Measurements from ENCODE around the gene ROBO1.

The ROBO1 gene

DNA sequence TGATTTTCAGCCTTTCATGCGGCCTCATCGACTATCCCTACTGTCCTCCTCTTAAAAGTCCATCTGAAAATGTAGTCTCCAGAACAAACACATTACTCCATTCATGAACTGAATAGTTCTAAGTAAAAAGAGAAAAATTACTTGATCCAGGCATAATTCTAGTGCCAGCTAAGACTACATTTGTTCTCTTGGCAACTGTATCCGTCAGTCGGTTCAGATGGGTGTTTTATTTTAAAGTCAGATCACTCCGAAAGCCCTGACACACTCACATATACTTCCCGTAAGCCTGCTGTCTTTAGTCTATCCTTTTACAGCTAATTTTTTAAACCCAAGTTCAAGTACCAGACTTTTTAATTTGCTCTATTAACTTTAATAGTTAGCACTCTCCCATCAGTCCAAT is 1102.7 kb downstream of the ROBO1 start:
- no peaks in the 10 kb centered on the region for H3K27me3 ChIP-seq (ENCODE audit: low read length)
- no peaks in the 10 kb centered on the region for H4K20me1 ChIP-seq (ENCODE audit: low read depth, low read length)
- H3K79me2 ChIP-seq (ENCODE audit: insufficient read depth, low read length) = no peaks in the 10 kb centered on the region
- no peaks in the 10 kb centered on the region for H3F3A ChIP-seq (ENCODE audit: insufficient read depth)
- no peak overlapping the region for H3K9ac ChIP-seq (ENCODE audit: low read length)
- H3K9me3 ChIP-seq (ENCODE audit: insufficient read depth, low read length) = no peaks in the 10 kb centered on the region
- no peak overlapping the region for H3K27ac ChIP-seq (ENCODE audit: low read depth, low read length)
- H3K4me2 ChIP-seq (ENCODE audit: low read depth, low read length, poor library complexity, severe bottlenecking) = no peak overlapping the region
- no peaks in the 10 kb centered on the region for H3K36me3 ChIP-seq (ENCODE audit: low read length)
- H3K9me2 ChIP-seq (replicated peaks; ENCODE audit: insufficient read depth, low read length) = no peaks in the 10 kb centered on the region
- TF ChIP-seq, protein P1, sequence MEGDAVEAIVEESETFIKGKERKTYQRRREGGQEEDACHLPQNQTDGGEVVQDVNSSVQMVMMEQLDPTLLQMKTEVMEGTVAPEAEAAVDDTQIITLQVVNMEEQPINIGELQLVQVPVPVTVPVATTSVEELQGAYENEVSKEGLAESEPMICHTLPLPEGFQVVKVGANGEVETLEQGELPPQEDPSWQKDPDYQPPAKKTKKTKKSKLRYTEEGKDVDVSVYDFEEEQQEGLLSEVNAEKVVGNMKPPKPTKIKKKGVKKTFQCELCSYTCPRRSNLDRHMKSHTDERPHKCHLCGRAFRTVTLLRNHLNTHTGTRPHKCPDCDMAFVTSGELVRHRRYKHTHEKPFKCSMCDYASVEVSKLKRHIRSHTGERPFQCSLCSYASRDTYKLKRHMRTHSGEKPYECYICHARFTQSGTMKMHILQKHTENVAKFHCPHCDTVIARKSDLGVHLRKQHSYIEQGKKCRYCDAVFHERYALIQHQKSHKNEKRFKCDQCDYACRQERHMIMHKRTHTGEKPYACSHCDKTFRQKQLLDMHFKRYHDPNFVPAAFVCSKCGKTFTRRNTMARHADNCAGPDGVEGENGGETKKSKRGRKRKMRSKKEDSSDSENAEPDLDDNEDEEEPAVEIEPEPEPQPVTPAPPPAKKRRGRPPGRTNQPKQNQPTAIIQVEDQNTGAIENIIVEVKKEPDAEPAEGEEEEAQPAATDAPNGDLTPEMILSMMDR (IDR thresholded peaks at IDR 0.05; ENCODE audit: insufficient read depth, low read length, poor library complexity, severe bottlenecking) = no peak
- TF ChIP-seq EZH2phosphoT487 (conservative IDR thresholded peaks at IDR 0.05; ENCODE audit: low read length) = no peak
- H3K4me3 ChIP-seq (ENCODE audit: insufficient read depth, low read length, poor library complexity, severe bottlenecking) = no peak overlapping the region
- H2AFZ ChIP-seq (ENCODE audit: low read depth, low read length, severe bottlenecking) = no peak overlapping the region

DNA sequence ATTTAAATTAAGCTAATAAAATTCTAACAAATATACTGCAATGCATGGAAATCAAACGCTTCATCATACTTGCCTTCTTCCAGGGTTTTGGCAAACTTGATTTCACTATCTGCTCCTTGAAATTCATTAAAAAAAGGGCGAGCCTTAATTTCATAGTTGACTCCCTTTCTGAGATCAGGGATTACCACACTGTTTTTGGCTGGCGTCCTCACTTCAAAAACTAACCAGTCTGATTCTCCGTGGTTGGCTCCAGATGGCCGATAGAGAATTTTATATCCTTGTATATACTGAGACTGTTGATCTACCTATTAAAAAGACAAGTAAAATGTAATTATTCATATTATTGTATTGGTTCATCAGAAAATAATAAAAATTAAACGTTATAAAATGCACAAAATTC is 1106.8 kb downstream of the ROBO1 start:
- no peaks in the 10 kb centered on the region for H3K79me2 ChIP-seq (ENCODE audit: insufficient read depth, low read length)
- H3K27ac ChIP-seq (ENCODE audit: low read depth, low read length) = no peak overlapping the region
- H3F3A ChIP-seq (ENCODE audit: insufficient read depth) = no peaks in the 10 kb centered on the region
- no peak overlapping the region for H3K4me3 ChIP-seq (ENCODE audit: insufficient read depth, low read length, poor library complexity, severe bottlenecking)
- no peaks in the 10 kb centered on the region for H3K9me2 ChIP-seq (replicated peaks; ENCODE audit: insufficient read depth, low read length)
- no peak overlapping the region for H2AFZ ChIP-seq (ENCODE audit: low read depth, low read length, severe bottlenecking)
- no peaks in the 10 kb centered on the region for H3K27me3 ChIP-seq (ENCODE audit: low read length)
- no peaks in the 10 kb centered on the region for H3K9me3 ChIP-seq (ENCODE audit: insufficient read depth, low read length)
- no peak overlapping the region for H3K4me2 ChIP-seq (ENCODE audit: low read depth, low read length, poor library complexity, severe bottlenecking)
- no peak overlapping the region for H3K9ac ChIP-seq (ENCODE audit: low read length)
- no peaks in the 10 kb centered on the region for H3K36me3 ChIP-seq (ENCODE audit: low read length)
- no peak for TF ChIP-seq EZH2phosphoT487 (conservative IDR thresholded peaks at IDR 0.05; ENCODE audit: low read length)
- TF ChIP-seq, protein P1 (IDR thresholded peaks at IDR 0.05; ENCODE audit: insufficient read depth, low read length, poor library complexity, severe bottlenecking) = no peak
- no peaks in the 10 kb centered on the region for H4K20me1 ChIP-seq (ENCODE audit: low read depth, low read length)

DNA sequence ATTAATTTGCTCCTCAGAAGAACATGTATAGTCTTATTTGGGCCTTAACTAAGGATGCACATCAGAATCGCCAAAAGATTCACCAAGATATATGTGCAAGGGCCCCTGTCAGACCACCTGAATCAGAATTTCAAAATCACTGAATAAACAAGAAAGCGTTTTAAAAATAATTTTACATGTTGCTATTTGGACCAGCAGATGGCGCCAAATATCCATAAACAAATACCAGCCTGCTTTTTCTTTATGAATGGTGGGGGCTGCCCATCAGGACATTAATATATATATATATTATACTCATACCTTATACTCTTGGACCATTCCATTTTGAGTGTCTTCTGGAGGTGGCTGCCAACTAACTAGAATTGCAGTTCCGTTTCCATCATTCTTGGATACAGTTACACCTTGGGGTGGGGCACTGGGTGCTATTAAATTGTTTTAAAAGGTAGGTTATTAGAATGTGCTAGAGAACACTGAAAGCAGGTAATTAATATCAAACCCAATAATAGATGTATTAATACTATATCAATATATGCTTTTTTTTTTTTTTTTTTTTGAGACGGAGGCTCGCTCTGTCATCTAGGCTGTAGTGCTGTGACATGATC is 1108.3 kb downstream of the ROBO1 start:
- no peak for TF ChIP-seq EZH2phosphoT487 (conservative IDR thresholded peaks at IDR 0.05; ENCODE audit: low read length)
- TF ChIP-seq, protein P1 (IDR thresholded peaks at IDR 0.05; ENCODE audit: insufficient read depth, low read length, poor library complexity, severe bottlenecking) = no peak
- Histone ChIP-seq H3K4me3 (ENCODE audit: insufficient read depth, low read length, poor library complexity, severe bottlenecking) (no peak overlapping the region), H3K27me3 (ENCODE audit: low read length) (no peaks in the 10 kb centered on the region), H3K79me2 (ENCODE audit: insufficient read depth, low read length) (no peaks in the 10 kb centered on the region), H3K4me2 (ENCODE audit: low read depth, low read length, poor library complexity, severe bottlenecking) (no peak overlapping the region), H2AFZ (ENCODE audit: low read depth, low read length, severe bottlenecking) (no peak overlapping the region), H4K20me1 (ENCODE audit: low read depth, low read length) (no peaks in the 10 kb centered on the region), H3K9me3 (ENCODE audit: insufficient read depth, low read length) (no peaks in the 10 kb centered on the region), H3K36me3 (ENCODE audit: low read length) (no peaks in the 10 kb centered on the region), H3K27ac (ENCODE audit: low read depth, low read length) (no peak overlapping the region), H3K9me2 (replicated peaks; ENCODE audit: insufficient read depth, low read length) (no peaks in the 10 kb centered on the region), H3F3A (ENCODE audit: insufficient read depth) (no peaks in the 10 kb centered on the region), H3K9ac (ENCODE audit: low read length) (no peak overlapping the region)
